Activated T-helper 1 cell treated with anti-CD3 and anti-CD28 coated beads, Interleukin-12 subunit alpha, Interleukin-12 subunit beta, Interleukin-2, Interleukin-4 antibody, amounts not matched to agents 30 ng/mL and 10 ng/mL and 1 ng/mL, durations not matched to agents 14 hours and 24 hours and 36 hours (primary cell): ENCODE measurements around the gene NFAT5. TPM values are rescaled to one million over a fixed set of nuclear protein-coding genes. Genes with fewer than 3 reads are reported as not detected.
"Not testable (repeated sequence)": the region's sequence is repeated elsewhere in the genome, so short reads cannot be mapped to it uniquely, and the experiment has no call there.

Experiments used
- DNase-seq: peaks from one replicate; pipeline ENCODE4 v3.0.0; 2021; ENCODE audit warnings: low spot score
- H3K27ac Mint-ChIP-seq: one replicate; pipeline ENCODE4 v1.8.0; 2021; ENCODE audit warnings: mild to moderate bottlenecking, mixed read lengths
- H3K27me3 Mint-ChIP-seq: one replicate; pipeline ENCODE4 v1.8.0; 2022; ENCODE audit warnings: mild to moderate bottlenecking, moderate library complexity, mixed read lengths; ENCODE audit not compliant: insufficient read depth
- H3K36me3 Mint-ChIP-seq: one replicate; pipeline ENCODE4 v1.8.0; 2021; ENCODE audit warnings: low read depth, mixed read lengths
- H3K4me1 Mint-ChIP-seq: one replicate; pipeline ENCODE4 v1.8.0; 2021; ENCODE audit warnings: low read depth, mixed read lengths
- H3K4me3 Mint-ChIP-seq: one replicate; pipeline ENCODE4 v1.8.0; 2021; ENCODE audit warnings: mild to moderate bottlenecking, moderate library complexity, mixed read lengths
- H3K9me3 Mint-ChIP-seq: one replicate; pipeline ENCODE4 v1.8.0; 2021; ENCODE audit warnings: mixed read lengths
- intact Hi-C: fragments of 100-400 bp; cut with micrococcal nuclease; formaldehyde crosslinking; loops from one replicate; pipeline ENCODE4 v1.15.1; 2024
- total RNA-seq: library from RNA; stranded (reverse); gene quantifications from 2 replicates; pipeline ENCODE4 v1.2.3, GENCODE V29; 2022

NFAT5 gene, protein sequence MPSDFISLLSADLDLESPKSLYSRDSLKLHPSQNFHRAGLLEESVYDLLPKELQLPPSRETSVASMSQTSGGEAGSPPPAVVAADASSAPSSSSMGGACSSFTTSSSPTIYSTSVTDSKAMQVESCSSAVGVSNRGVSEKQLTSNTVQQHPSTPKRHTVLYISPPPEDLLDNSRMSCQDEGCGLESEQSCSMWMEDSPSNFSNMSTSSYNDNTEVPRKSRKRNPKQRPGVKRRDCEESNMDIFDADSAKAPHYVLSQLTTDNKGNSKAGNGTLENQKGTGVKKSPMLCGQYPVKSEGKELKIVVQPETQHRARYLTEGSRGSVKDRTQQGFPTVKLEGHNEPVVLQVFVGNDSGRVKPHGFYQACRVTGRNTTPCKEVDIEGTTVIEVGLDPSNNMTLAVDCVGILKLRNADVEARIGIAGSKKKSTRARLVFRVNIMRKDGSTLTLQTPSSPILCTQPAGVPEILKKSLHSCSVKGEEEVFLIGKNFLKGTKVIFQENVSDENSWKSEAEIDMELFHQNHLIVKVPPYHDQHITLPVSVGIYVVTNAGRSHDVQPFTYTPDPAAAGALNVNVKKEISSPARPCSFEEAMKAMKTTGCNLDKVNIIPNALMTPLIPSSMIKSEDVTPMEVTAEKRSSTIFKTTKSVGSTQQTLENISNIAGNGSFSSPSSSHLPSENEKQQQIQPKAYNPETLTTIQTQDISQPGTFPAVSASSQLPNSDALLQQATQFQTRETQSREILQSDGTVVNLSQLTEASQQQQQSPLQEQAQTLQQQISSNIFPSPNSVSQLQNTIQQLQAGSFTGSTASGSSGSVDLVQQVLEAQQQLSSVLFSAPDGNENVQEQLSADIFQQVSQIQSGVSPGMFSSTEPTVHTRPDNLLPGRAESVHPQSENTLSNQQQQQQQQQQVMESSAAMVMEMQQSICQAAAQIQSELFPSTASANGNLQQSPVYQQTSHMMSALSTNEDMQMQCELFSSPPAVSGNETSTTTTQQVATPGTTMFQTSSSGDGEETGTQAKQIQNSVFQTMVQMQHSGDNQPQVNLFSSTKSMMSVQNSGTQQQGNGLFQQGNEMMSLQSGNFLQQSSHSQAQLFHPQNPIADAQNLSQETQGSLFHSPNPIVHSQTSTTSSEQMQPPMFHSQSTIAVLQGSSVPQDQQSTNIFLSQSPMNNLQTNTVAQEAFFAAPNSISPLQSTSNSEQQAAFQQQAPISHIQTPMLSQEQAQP (N-terminal part only)
- total RNA-seq = 54.2 and 54.4 TPM in 2 replicates

DNA sequence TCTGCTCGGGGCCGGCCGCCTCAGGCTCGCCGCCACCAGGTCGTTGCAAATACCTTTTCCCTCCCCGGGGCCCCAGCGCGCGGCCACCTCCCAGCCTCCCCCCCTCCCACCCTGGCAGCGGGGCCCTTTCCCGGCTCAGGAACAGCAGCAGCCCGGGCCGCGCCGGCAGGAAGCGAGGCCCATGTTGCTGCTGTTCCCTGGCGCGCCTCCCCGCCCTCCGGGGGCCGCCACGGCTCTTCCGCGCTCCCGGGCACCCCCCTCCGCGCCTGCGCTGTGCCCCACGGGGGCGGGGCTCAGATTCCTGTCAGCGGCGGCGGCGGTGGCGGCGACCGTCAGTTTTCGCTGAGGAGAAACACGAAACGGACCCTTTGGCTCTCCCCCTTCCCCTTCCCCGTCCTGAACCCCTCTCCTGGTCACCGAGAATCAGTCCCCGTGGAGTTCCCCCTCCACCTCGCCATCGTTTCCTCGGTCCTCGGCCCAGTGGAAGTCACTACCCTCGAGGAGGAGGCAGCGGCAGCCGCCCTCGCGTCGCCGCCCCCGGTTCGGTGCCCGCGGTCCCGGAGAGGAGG lies at the start of gene NFAT5:
TSS of gene NFAT5 (plus strand) at position 296 of the 569 bp plus-strand sequence. CDS start 336 bp downstream, outside the sequence.
- Mint-ChIP-seq H3K4me1 (peaks cover 69% of the 10 kb centered on the region), H3K27me3 (no peaks in the 10 kb centered on the region), H3K9me3 (no peaks in the 10 kb centered on the region), H3K4me3 (peak within 1 kb of the TSS; percentile 100), H3K36me3 (peaks cover 18% of the 10 kb centered on the region), H3K27ac (peak within 1 kb of the TSS; percentile 99)
- intact Hi-C loops = loop anchor here (2.0 to 10.0 kb wide), 4 partner anchors 133 to 811 kb away; partner anchors contain the start of genes COG8 and NIP7
- peak; percentile 90 for DNase-seq

DNA sequence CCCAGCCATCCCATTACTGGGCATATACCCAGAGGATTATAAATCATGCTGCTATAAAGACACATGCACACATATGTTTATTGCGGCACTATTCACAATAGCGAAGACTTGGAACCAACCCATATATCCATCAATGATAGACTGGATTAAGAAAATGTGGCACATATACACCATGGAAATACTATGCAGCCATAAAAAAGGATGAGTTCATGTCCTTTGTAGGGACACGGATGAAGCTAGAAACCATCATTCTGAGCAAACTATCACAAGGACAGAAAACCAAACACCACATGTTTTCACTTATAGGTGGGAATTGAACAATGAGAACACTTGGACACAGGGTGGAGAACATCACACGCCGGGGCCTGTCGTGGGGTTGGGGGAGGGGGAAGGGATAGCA lies 47.9 kb upstream of the NFAT5 start:
- H3K9me3 Mint-ChIP-seq, intact Hi-C loops, DNase-seq, H3K27me3 Mint-ChIP-seq, H3K4me3 Mint-ChIP-seq, H3K36me3 Mint-ChIP-seq, H3K27ac Mint-ChIP-seq: not testable (repeated sequence)
- peaks cover 22% of the 10 kb centered on the region for H3K4me1 Mint-ChIP-seq

DNA sequence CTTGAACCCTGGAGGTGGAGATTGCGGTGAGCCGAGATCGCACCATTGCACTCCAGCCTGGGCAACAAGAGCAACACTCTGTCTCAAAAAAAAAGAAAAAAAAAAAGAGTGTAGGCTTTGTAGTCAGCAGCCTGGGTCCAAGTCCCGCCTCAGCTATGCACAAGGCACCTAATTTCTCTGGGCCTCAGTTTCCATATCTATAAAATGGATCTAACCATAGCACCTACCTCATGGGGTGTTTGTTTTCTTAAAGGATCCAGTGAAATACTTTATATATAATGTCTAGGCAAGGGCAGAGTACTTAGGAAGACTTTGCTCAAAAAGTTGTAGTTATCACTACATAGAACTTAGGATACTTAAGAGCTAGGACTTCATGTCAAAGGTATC lies 45.4 kb upstream of the NFAT5 start:
- intact Hi-C loops = loop anchor here (5.0 kb wide), 1 partner anchor 42 kb away; no protein-coding TSS in a partner anchor
- Mint-ChIP-seq H3K9me3 (no peaks in the 10 kb centered on the region), H3K27me3 (no peaks in the 10 kb centered on the region), H3K4me3 (no peak overlapping the region), H3K4me1 (peaks cover 17% of the 10 kb centered on the region), H3K36me3 (no peaks in the 10 kb centered on the region), H3K27ac (peak overlapping the region; percentile 75)
- no peak for DNase-seq

DNA sequence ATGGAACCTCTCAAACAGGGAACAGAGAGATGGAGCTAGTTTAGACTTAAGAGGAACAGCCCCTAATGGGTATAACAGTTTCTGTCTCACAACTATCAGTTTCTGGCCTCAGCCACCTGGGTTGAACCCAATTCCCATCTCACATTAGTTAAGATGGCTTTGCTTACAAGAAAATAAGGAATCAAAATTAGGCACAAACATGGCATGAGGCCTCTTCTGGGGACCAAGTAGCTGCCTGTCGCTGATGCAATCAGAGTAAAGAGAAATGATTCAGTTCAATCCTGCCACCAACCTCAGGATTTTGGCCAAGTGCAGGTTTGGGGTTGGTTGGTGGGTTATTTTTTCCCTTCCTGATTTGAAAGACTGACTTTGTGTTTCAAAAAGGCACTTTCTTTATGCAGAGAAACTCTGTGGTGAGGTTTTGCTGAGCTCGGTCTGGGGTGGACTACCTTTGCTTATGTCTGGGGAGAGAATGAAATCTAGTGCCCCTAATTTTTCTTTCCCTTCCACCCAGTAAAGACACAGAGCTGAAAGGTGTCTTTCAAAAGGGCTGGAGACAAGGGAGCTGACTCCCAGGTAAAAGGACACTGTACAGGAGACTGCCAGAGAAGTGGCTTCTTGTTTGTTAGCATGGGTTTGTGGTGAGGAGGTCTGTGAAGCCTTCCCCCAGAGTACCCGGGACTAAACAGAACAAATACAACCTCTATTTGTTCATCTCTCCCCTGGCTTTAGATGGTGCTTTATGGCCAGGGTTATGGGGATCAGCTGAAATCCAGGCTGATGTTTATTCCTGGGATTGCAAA lies 44.8 kb upstream of the NFAT5 start:
- intact Hi-C loops = loop anchor here (1.0 to 5.0 kb wide), 2 partner anchors 9 to 41 kb away; no protein-coding TSS in a partner anchor
- Mint-ChIP-seq H3K4me1 (peaks cover 17% of the 10 kb centered on the region), H3K4me3 (no peak overlapping the region), H3K9me3 (no peaks in the 10 kb centered on the region), H3K36me3 (no peaks in the 10 kb centered on the region), H3K27me3 (no peaks in the 10 kb centered on the region), H3K27ac (peak overlapping the region; percentile 75)
- DNase-seq = no peak

DNA sequence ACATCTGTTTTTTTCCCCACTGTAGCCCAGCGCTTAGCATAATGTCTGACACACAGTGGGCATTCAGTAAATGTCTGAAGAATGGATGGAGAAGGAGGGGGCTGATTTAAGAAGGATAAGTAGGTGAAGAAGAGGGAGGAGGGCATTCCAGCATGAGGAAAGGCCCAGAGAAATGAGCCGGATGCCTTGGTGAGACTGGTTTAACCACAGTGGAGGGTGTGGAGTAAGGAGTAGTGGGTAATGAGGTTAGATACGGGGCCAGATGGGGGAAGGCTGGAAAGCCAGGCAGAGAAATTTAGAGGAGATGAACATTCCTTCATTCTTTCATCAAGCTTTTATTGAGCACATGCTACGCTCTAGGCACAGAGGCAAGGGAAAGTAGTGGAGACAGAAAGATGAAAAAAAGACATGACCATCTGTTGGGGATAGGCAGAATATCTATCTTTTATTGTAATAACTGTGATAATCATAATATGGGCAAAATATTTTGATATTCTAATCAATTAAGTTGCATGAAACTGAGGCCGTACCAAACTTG lies 43.7 kb upstream of the NFAT5 start:
- no peak overlapping the region for H3K27ac Mint-ChIP-seq
- H3K9me3 Mint-ChIP-seq = no peaks in the 10 kb centered on the region
- DNase-seq = no peak
- peaks cover 2% of the 10 kb centered on the region for H3K27me3 Mint-ChIP-seq
- intact Hi-C loops = loop anchor here (5.0 kb wide), 1 partner anchor 40 kb away; no protein-coding TSS in a partner anchor
- H3K36me3 Mint-ChIP-seq = no peaks in the 10 kb centered on the region
- no peak overlapping the region for H3K4me3 Mint-ChIP-seq
- H3K4me1 Mint-ChIP-seq = peaks cover 17% of the 10 kb centered on the region

DNA sequence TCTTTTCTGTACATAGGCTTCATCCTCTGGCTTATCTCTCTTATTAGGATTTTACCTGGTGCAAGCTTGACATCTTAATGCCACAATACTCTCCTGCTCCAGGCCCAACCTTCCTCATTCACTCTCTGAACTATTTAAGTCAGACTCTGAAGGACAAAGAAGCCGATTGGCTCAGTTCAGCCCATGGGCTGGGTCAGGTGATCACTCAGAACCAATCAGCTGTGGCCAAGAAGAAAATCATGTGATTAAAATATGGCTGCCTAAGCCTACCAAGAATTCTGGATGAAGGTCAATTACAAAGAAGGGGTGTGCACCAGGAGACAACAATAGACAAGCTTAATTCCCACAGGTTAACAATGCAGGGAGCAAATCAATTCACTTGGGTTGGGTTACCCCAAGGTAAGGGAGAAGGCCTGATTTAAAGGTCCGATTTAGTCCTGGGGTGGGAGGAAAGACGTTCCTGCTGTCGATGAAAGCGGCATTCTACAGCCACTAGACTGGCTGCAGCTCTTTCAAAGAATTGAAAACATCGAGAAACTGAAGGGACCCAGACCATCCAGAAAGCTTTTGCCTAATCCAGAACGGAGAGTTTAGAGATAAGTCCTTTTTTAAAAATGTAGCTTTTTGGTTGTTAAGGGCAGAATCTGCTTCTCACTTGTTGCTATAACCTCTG lies 42.9 kb upstream of the NFAT5 start:
- no peaks in the 10 kb centered on the region for H3K9me3 Mint-ChIP-seq
- no peak for DNase-seq
- no peak overlapping the region for H3K4me3 Mint-ChIP-seq

DNA sequence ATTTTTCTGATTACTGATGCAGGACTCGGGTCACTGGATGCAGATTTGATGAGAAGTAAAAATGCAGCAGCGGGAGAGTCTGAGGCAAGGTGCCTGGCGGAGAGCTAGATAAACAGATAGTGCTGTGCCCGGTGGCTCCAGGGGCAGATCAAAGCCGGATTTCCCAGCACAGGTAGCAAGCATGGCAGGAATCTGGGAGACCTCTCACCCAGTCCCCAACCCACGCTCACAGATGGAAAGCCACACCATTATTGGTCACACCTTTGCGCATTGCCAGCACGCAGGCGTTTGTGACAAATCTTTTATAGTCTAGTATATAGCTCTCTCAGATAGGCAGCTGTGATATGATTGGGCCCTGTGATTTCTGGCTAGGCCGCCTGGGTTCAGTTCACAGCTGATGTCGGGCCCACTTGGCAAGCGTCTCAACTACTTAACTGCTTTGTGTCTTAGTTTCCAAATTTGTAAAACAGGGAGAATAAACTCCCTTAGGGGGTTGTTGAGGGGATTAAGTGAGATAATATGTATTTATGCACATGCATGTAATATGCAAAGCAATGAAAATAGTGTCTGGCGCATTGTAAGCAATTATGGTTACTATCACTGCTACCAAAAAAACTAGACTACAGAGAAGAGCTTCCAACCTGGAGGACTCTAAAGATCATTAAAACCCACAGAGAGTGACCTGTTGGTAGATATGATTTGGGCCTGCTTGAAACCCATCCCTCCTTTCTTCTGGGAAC lies 42.0 kb upstream of the NFAT5 start:
- intact Hi-C loops = loop anchor here (5.0 kb wide), 1 partner anchor 39 kb away; no protein-coding TSS in a partner anchor
- no peak for DNase-seq
- Mint-ChIP-seq H3K4me1 (peaks cover 17% of the 10 kb centered on the region), H3K27ac (no peak overlapping the region), H3K9me3 (no peaks in the 10 kb centered on the region), H3K36me3 (no peaks in the 10 kb centered on the region), H3K4me3 (no peak overlapping the region), H3K27me3 (peaks cover 2% of the 10 kb centered on the region)

More for the DNA sequence above, 42.9 kb upstream of the NFAT5 start:
- no peaks in the 10 kb centered on the region for H3K36me3 Mint-ChIP-seq
- H3K27me3 Mint-ChIP-seq = peaks cover 2% of the 10 kb centered on the region
- peaks cover 17% of the 10 kb centered on the region for H3K4me1 Mint-ChIP-seq
- intact Hi-C loops = loop anchor here (5.0 kb wide), 1 partner anchor 39 kb away; no protein-coding TSS in a partner anchor
- peak overlapping the region; percentile 43 for H3K27ac Mint-ChIP-seq

DNA sequence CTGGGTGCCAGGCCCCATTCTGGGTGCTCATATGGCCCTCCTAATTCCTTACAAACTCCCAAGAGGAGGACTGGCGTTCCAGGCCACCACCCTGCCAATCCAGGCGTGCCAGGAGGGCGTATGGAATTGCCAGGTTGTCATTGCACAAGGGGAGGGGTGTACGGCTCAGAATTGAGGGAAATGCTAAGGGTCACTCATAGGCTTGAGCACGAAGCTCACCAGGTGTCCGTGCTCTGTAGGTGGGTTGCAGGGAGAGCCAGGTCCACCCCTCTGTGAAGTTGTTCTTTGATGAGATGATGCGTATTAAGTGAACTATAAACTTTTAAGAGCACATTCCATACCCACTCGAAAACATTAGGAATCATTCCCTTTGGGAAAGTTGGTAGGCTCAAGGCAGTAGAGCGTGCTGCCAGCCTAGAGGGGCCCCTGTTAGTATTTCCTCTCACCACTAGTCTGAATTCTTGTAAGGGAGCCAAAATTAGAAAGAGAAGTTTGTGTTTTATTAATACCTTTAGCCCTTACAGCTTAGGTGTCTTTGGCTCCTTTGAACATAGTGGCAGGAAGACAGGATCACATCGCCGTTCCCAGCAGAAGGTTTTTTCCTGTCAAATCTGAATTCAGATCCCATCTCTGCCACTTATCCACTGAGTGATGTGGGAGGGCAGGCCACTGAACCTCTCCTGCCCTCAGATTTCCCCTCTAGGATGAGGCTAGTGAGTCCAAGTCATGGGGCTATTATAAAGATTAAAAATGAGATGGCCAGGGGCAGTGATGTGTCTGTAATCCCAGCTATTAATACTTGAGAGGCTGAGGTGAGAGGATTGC lies 38.7 kb upstream of the NFAT5 start:
- peaks cover 2% of the 10 kb centered on the region for H3K27me3 Mint-ChIP-seq
- no peak overlapping the region for H3K27ac Mint-ChIP-seq
- intact Hi-C loops = no loop called here
- no peak overlapping the region for H3K4me3 Mint-ChIP-seq
- DNase-seq = no peak
- peaks cover 23% of the 10 kb centered on the region for H3K4me1 Mint-ChIP-seq
- H3K9me3 Mint-ChIP-seq = no peaks in the 10 kb centered on the region
- no peaks in the 10 kb centered on the region for H3K36me3 Mint-ChIP-seq

DNA sequence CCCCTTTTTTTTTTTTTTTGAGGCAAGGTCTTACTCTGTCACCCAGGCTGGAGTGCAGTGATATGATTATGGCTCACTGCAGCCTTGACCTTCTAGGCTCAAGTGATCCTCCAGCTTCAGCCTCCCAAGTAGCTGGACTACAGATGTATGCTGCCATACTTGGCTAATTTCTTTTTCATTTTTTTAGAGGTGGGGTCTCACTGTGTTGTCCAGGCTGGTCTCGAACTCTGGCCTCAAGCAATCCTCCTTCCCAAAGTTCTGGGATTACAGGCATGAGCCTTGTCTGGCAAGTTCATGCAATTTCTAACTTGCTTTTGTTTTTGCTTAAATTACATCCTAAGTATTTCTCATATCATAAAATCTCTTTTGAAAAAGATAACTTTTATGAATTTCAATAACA lies 33.8 kb upstream of the NFAT5 start:
- peaks cover 2% of the 10 kb centered on the region for H3K27me3 Mint-ChIP-seq
- peaks cover 33% of the 10 kb centered on the region for H3K4me1 Mint-ChIP-seq
- intact Hi-C loops = loop anchor here (2.0 kb wide), 1 partner anchor 67 kb away; no protein-coding TSS in a partner anchor
- H3K9me3 Mint-ChIP-seq = no peaks in the 10 kb centered on the region
- no peaks in the 10 kb centered on the region for H3K36me3 Mint-ChIP-seq
- DNase-seq = no peak
- H3K4me3 Mint-ChIP-seq = no peak overlapping the region
- no peak overlapping the region for H3K27ac Mint-ChIP-seq
